Measurements from ENCODE around the gene AP1AR. TPM values are rescaled to one million over a fixed set of nuclear protein-coding genes. Genes with fewer than 3 reads are reported as not detected.

AP1AR gene
- total RNA-seq, 1 donor from 2014 or later = 31.0 TPM

GRCh38 chr4:112185740-112186670, 45.6 kb upstream of the AP1AR start:
- TF ChIP-seq CTCF (IDR thresholded peaks at IDR 0.05; ENCODE audit: insufficient read depth, low read length, poor library complexity, severe bottlenecking) = no peak
- Histone ChIP-seq H3K36me3 (ENCODE audit: control insufficient read depth, insufficient read depth, low read length) (no peaks in the 10 kb centered on the region), H3K4me3 (ENCODE audit: low read depth, low read length) (no peak overlapping the region), H3K27me3 (ENCODE audit: control insufficient read depth, insufficient read depth, low read length) (no peaks in the 10 kb centered on the region)
- DNase-seq (ENCODE audit: low read depth) = no peak

- H3K36me3 ChIP-seq (ENCODE audit: control insufficient read depth, insufficient read depth, low read length) = no peaks in the 10 kb centered on the region
- DNase-seq (ENCODE audit: low read depth) = no peak
- H3K27me3 ChIP-seq (ENCODE audit: control insufficient read depth, insufficient read depth, low read length) = no peaks in the 10 kb centered on the region
- no peak overlapping the region for H3K4me3 ChIP-seq (ENCODE audit: low read depth, low read length)
- TF ChIP-seq CTCF (IDR thresholded peaks at IDR 0.05; ENCODE audit: insufficient read depth, low read length, poor library complexity, severe bottlenecking) = no peak
Observed at GRCh38 chr4:112189754-112190153, 41.8 kb upstream of the AP1AR start.

- Histone ChIP-seq H3K36me3 (ENCODE audit: control insufficient read depth, insufficient read depth, low read length) (no peaks in the 10 kb centered on the region), H3K27me3 (ENCODE audit: control insufficient read depth, insufficient read depth, low read length) (no peaks in the 10 kb centered on the region), H3K4me3 (ENCODE audit: low read depth, low read length) (no peak overlapping the region)
- TF ChIP-seq CTCF (IDR thresholded peaks at IDR 0.05; ENCODE audit: insufficient read depth, low read length, poor library complexity, severe bottlenecking) = no peak
- DNase-seq (ENCODE audit: low read depth) = no peak
Observed at GRCh38 chr4:112190684-112191083, 40.9 kb upstream of the AP1AR start.

- DNase-seq (ENCODE audit: low read depth) = no peak
- Histone ChIP-seq H3K4me3 (ENCODE audit: low read depth, low read length) (no peak overlapping the region), H3K36me3 (ENCODE audit: control insufficient read depth, insufficient read depth, low read length) (no peaks in the 10 kb centered on the region), H3K27me3 (ENCODE audit: control insufficient read depth, insufficient read depth, low read length) (no peaks in the 10 kb centered on the region)
- TF ChIP-seq CTCF (IDR thresholded peaks at IDR 0.05; ENCODE audit: insufficient read depth, low read length, poor library complexity, severe bottlenecking) = no peak
Observed at GRCh38 chr4:112196461-112196860, 35.1 kb upstream of the AP1AR start.

- Histone ChIP-seq H3K27me3 (ENCODE audit: control insufficient read depth, insufficient read depth, low read length) (no peaks in the 10 kb centered on the region), H3K36me3 (ENCODE audit: control insufficient read depth, insufficient read depth, low read length) (no peaks in the 10 kb centered on the region), H3K4me3 (ENCODE audit: low read depth, low read length) (no peak overlapping the region)
- TF ChIP-seq CTCF (IDR thresholded peaks at IDR 0.05; ENCODE audit: insufficient read depth, low read length, poor library complexity, severe bottlenecking) = no peak
- DNase-seq (ENCODE audit: low read depth) = no peak
Observed at GRCh38 chr4:112199041-112199440, 32.5 kb upstream of the AP1AR start.
